GM13976 (cell line): ENCODE results near the gene SCO1.
A peak's percentile ranks its signal among the peaks of the same experiment; 100 is the strongest.

Experiments
- DNase-seq: peaks from one replicate; pipeline ENCODE4 v3.0.0; 2012; ENCODE audit warnings: low spot score
- CTCF ChIP-seq: IDR thresholded peaks from 2 replicates; pipeline ENCODE4 v1.5.1; 2012; ENCODE audit warnings: borderline replicate concordance, mild to moderate bottlenecking; ENCODE audit not compliant: insufficient read depth; ENCODE audit errors: extremely low read depth, missing control alignments, control extremely low read depth
- in situ Hi-C: fragments of 300-500 bp; cut with MboI; formaldehyde crosslinking; loops from one replicate; pipeline ENCODE4 v1.12.0; 2022; ENCODE audit warnings: low sequenced_read_pairs, mixed read lengths, inconsistent platforms; ENCODE audit not compliant: unreplicated experiment

Gene SCO1

GRCh38 chr17:10739386-10739785 is 42.1 kb upstream of the SCO1 start:
- TF ChIP-seq CTCF = no peak
- in situ Hi-C loops = no loop called here

GRCh38 chr17:10738521-10739258 is 41.4 kb upstream of the SCO1 start:
- in situ Hi-C loops = no loop called here
- DNase-seq = no peak
- no peak for TF ChIP-seq CTCF

More at GRCh38 chr17:10739386-10739785, 42.1 kb upstream of the SCO1 start:
- DNase-seq = no peak

- no peak for TF ChIP-seq CTCF
- in situ Hi-C loops = no loop called here
- DNase-seq = no peak
Measured at GRCh38 chr17:10737736-10738135, 40.4 kb upstream of the SCO1 start.

- DNase-seq = peak; percentile 44
- peak; percentile 59 for TF ChIP-seq CTCF
- in situ Hi-C loops = no loop called here
Measured at GRCh38 chr17:10737168-10737622, 39.9 kb upstream of the SCO1 start.

- TF ChIP-seq CTCF = no peak
- DNase-seq = no peak
- in situ Hi-C loops = no loop called here
Measured at GRCh38 chr17:10735821-10736220, 38.5 kb upstream of the SCO1 start.

- DNase-seq = no peak
- in situ Hi-C loops = no loop called here
- TF ChIP-seq CTCF = no peak
Measured at GRCh38 chr17:10735251-10735650, 37.9 kb upstream of the SCO1 start.
